Peyer's patch (tissue), 4 donors: Measurements from ENCODE around the gene PLIN4.

Experiments
- POLR2A ChIP-seq, 2 donors: fragments of 450-650 bp; IDR thresholded peaks; one replicate each; pipeline ENCODE4 v1.5.1; 2017; ENCODE audit warnings: antibody characterized with exemption in 2 of 2, mild to moderate bottlenecking in 2 of 2, moderate library complexity in 2 of 2
- TF ChIP-seq, protein P1 (sequence below), 6 experiments: fragments of 450-650 bp in 4 of 6; fragments of 200-600 bp in 2 of 6; sonication (generic) in 1 of 6; IDR thresholded peaks; one replicate each; pipeline ENCODE4 v1.5.1; 2017 to 2019; ENCODE audit warnings: antibody characterized with exemption in 6 of 6, mild to moderate bottlenecking in 3 of 6, moderate library complexity in 1 of 6

DNA sequence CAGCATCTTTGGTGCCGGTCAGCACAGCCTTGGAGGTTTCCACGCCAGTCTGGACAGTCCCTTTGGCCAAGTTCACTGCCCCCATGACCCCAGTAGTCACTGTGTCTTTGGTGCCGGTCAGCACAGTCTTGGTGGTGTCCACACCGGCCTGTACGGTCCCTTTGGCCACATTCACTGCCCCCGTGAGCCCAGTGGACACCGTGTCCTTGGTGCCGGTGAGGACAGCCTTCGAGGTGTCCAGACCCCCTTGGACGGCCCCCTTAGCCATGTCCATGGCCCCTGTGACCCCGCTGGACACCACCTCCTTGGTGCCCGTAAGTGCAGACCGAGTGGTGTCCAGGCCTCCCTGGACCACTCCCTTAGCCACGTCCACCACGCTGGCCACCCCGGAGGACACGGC, 5.0 kb downstream of the PLIN4 start:
- no peak for TF ChIP-seq POLR2A (IDR thresholded peaks at IDR 0.05)
- TF ChIP-seq, protein P1, sequence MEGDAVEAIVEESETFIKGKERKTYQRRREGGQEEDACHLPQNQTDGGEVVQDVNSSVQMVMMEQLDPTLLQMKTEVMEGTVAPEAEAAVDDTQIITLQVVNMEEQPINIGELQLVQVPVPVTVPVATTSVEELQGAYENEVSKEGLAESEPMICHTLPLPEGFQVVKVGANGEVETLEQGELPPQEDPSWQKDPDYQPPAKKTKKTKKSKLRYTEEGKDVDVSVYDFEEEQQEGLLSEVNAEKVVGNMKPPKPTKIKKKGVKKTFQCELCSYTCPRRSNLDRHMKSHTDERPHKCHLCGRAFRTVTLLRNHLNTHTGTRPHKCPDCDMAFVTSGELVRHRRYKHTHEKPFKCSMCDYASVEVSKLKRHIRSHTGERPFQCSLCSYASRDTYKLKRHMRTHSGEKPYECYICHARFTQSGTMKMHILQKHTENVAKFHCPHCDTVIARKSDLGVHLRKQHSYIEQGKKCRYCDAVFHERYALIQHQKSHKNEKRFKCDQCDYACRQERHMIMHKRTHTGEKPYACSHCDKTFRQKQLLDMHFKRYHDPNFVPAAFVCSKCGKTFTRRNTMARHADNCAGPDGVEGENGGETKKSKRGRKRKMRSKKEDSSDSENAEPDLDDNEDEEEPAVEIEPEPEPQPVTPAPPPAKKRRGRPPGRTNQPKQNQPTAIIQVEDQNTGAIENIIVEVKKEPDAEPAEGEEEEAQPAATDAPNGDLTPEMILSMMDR (IDR thresholded peaks at IDR 0.05): no peak
